GM21576 (cell line): ENCODE measurements around the gene NPAS3.

ENCODE experiments used
- ATAC-seq: cut with Tn5 transposase; IDR thresholded peaks from one replicate; pipeline ENCODE4 v1.9.1; 2021; ENCODE audit warnings: mild to moderate bottlenecking, moderate library complexity; ENCODE audit not compliant: unreplicated experiment

Gene NPAS3

DNA sequence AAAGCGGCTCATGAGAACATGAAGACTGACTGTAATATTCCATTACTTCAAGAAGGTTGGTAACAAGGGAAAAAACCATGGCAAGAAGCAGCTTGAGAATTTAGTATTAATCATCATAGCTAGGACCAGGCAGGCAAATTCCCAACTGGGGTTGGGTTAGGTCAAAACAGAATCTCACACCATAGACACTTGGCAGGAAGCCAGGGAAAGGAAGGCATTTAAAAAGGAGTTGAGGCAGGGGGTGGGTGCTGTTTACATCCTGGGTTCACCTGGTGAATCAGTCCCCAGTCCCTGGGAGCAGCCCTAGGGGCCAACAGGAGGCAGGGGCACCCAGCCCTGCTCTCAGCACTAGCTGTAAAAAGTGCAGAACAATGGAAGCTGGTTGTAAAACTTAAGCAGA is 903.6 kb downstream of the NPAS3 start:
- no peak for ATAC-seq

DNA sequence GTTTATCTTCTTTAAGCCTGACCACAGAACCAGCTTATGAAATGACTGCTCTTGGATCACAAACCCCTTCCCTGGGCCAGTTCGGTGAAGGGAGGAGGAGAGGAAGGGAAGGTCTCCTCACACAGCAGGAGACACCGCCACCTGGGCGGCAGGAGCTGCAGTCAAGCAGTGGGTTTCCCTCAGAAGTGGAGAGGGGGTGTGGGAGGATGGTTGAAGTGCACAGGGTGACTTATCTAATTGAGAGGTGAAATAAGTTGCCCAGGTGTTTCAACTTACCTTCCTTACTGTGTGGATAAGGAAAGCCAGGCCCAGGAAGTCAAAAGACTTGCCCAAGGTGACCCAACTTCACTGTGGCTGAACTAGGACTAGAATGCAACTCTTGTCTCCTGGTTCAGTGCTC is 905.4 kb downstream of the NPAS3 start:
- no peak for ATAC-seq

DNA sequence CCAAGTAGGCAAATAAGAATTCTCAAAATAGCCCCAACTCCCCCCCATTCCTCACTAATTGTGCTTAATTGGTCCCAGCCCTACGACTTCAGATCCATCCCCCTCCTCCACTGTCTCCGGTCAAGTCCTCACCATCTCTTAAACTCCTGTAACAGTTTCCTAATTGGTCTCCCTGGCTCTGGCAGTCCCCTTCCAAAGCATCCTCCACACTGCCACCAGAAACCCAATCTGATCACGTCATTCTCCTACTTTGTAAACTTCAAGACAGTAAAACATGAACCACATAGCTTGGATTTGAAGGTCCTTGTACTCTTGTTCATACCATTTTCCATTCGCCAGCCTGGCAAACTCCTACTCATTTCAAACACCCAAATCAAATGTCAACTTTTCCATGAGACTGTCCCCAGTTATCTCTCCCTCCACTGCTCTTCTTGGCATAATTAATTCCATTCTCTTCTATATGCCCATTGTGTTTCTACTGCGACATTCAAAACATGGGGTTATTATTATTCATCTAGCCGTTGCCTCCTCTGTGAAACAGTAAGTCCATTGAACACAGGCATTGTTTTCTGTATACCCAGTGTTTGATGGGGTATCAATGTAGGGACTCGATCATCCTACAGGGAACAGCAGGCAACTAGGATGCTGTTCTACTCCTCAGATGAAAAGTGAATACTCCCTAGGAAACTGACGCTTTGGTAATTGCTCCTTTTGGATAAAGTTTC is 907.6 kb downstream of the NPAS3 start:
- no peak for ATAC-seq

DNA sequence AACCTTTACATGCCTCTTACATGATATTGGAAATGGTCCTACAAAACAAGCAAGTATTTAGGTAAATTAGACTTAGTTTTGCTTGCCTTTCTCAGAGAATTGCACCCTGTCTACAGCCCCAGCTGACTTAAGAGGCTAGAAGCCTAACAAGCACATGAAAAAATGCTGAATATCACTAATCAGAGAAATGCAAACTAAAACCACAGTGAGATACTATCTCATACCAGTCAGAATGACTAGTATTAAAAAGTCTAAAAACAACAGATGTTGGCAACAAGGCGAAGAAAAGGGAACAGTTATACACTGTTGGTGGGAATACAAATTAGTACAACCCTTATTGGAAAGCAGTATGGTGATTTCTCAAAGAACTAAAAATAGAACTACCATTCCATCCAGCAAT is 908.4 kb downstream of the NPAS3 start:
- no peak for ATAC-seq

DNA sequence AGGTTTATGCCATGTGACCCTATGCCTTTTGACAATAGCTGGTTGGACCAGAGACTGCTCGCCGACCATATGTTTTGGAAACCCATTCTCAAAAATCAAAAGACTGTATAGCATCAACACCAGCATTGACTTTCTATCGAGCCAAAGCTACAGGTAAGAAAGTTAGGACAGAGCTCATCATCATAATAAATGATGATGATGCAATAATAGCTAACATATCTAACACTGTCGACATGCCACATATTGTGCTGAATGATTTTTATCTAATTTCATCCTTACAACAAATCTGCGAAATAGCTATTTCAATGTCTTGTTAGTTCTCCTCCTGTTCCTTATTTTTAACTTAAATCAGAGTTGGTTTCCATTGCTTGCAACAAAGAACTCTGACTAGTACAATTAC is 909.3 kb downstream of the NPAS3 start:
- ATAC-seq = no peak

DNA sequence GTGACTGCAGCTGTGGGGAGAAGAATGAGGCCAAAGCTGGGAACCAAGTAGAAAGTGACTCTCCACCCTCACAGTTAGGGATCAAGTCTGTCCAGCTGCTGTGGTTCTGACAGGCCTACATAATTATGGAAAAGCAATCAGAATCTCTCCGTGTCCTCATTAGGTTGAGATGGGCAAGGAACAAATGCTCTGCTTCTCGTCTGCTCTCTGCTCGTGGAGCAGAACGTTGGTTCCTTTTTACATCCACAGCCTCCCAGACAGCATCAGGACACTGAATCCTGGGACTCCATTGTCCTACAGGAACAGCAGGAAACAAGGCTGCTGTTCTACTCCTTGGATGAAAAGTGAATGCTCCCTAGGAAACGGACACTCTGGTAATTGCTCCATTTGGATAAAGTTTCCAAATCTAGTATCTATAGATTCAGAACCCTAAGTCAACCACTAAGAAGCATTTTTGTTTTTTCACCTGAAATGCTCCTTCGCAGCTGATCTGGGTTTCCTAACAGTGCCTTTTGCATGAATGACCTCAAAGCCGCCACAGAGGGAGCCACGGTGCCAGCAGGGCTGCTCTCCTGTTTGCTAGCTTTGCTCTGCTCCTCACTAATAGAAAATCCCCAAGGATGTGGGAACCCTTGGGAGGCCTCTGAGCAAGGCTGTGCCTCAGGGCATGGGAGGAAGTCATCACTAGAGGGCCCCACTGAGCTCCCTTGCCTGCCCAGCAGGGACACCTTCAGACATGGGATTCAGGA is 910.2 kb downstream of the NPAS3 start:
- ATAC-seq = no peak

DNA sequence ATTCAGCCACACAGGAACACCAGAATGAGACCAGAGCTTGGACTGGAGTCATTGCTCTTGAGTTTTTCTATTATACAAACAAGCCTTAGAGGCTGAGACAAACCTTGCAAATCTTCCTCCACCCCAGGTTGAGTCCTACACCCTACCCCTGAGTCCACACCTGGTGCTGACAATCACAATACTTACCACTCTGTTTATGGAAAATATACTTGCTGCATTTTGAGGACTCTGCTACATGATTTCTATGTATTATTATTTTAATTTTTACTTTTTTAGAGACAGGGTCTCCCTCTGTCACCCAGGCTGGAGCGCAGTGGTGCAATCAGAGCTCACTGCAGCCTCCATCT is 910.7 kb downstream of the NPAS3 start:
- ATAC-seq = no peak

DNA sequence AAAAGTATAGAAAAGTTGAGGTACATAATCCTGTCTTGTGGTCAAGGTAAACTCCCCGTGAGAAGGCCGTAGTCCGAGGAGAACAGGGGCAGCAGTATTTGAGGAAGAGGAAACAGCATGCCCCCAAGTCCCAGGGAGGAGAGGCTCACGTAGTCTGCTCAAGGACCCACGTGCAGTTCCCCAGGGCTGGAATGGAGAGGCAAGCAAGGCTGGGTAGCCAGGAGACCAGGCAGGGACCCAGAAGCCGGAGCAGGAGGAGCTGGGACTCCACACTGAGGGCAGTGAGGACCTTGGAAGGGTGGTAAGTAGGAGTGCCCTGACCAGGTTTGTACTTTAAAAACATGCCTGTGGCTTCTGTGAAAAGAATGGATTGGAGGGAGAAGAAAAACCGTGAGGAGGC is 912.1 kb downstream of the NPAS3 start:
- no peak for ATAC-seq

DNA sequence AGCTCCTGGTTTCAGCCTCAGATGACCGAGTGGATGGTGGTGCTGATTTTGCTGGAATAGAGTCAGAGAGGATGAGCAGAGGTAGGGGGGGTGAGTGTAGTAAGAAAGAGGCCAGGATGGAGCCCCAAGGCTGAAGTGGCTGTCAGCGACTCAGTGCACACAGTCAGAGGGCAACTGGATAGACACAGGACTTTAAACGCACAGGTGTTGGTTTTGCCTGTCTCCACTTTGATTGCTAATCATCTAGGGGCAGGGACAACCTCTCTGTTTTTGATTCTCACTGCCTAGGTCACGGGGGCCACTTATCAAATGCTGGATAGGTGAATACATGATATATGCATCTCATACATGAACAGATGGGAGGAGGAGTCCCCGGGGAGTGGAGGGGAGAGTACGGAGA is 912.7 kb downstream of the NPAS3 start:
- no peak for ATAC-seq

DNA sequence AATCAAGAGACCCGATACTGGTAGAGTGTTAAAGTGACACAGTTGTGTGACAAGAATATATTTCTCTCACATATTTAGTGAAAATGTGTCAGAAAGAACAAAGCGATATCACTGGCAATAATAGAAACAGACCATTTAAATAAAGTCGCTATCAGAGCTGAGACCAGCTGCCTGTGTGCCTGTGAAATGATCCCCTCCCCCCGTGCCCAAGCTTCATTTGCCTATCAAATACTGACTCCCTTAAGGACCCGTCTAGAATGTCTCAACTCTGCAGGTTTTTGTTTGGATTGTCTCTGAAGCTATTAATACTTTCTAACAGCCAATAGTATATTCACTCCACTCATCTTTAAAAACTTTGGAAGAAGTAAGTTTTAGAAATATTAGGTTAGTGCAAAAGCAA is 913.3 kb downstream of the NPAS3 start:
- ATAC-seq = no peak
